ENCODE results near the gene BLOC1S1. TPM values are rescaled to one million over a fixed set of nuclear protein-coding genes. Genes with fewer than 3 reads are reported as not detected.

Gene BLOC1S1
- polyA plus RNA-seq, 2 of the 4 experiments (the other 2 are of a cell fraction): 112 to 138 TPM

- CTCF ChIA-PET: interaction anchor here (0.5 to 11.7 kb wide), 10 partner anchors 10 to 1327 kb away, joined by 3 to 139 read pairs (median 5); partner anchors contain the start of genes BLOC1S1, CD63 and RDH5
- peak overlapping the region; percentile 73 for H3K4me3 ChIP-seq
- H3K27ac ChIP-seq: peak overlapping the region; percentile 64 to 87; a peak in 5 of 6 replicates
- WGBS (ENCODE audit: missing lambda C conversion rate): 19% methylated on average over 43 of the region's 73 CpGs
- DNase-seq (ENCODE audit: low read depth in 1 of 2, low spot score in 1 of 2) (peak; percentile 65 to 82), FAIRE-seq (no peak), ATAC-seq (peak; percentile 67 to 75)
- peak overlapping the region; percentile 92 for H3K4me2 ChIP-seq
- H3K9me3 ChIP-seq: no peaks in the 10 kb centered on the region
- POLR2A ChIA-PET: interaction anchor here (0.7 to 1.2 kb wide), 3 partner anchors 74 to 230 kb away, joined by 3 to 4 read pairs (median 4); partner anchors contain the start of genes DNAJC14, ORMDL2, RAB5B and SARNP
- peaks cover 24% of the 10 kb centered on the region; the same call in 2 of the 3 replicates for H3K4me1 ChIP-seq
- TF ChIP-seq USF2 (IDR thresholded peaks at IDR 0.05) (no peak), CBX8 (IDR thresholded peaks at IDR 0.05) (no peak), FOXS1 (CRISPR knock-in tag; IDR thresholded peaks at IDR 0.05) (no peak), SREBF2 (IDR thresholded peaks at IDR 0.05) (no peak), NPAS2 (CRISPR knock-in tag; IDR thresholded peaks at IDR 0.05; ENCODE audit: borderline replicate concordance) (no peak), CHD4 (IDR thresholded peaks at IDR 0.05; ENCODE audit: borderline replicate concordance) (no peak), CBX2 (IDR thresholded peaks at IDR 0.05; ENCODE audit: borderline replicate concordance, low read depth) (no peak), CEBPB (IDR thresholded peaks at IDR 0.05) (no peak), FOSL2 (IDR thresholded peaks at IDR 0.05) (no peak), FOSL2 (CRISPR knock-in tag; IDR thresholded peaks at IDR 0.05) (no peak), TP53 (CRISPR knock-in tag; IDR thresholded peaks at IDR 0.05) (no peak), REST (IDR thresholded peaks at IDR 0.05) (no peak), EP300 (IDR thresholded peaks at IDR 0.05) (no peak), JUNB (IDR thresholded peaks at IDR 0.05) (no peak), HES2 (IDR thresholded peaks at IDR 0.05) (no peak), MAX (IDR thresholded peaks at IDR 0.05) (peak; percentile 76), MAFK (IDR thresholded peaks at IDR 0.05; ENCODE audit: partially characterized antibody) (no peak), TFCP2L1 (CRISPR knock-in tag; IDR thresholded peaks at IDR 0.05) (no peak), BHLHE40 (IDR thresholded peaks at IDR 0.05; ENCODE audit: low read depth, low read length) (no peak), HOXB13 (CRISPR knock-in tag; IDR thresholded peaks at IDR 0.05; ENCODE audit: low read depth) (0 out of 2 replicates have a peak, but pooled peaks have one; percentile 45), KDM5A (IDR thresholded peaks at IDR 0.05) (no peak), MAZ (IDR thresholded peaks at IDR 0.05; ENCODE audit: borderline replicate concordance, low read depth, low read length) (no peak), E2F6 (IDR thresholded peaks at IDR 0.05; ENCODE audit: borderline replicate concordance, low read depth) (peak; percentile 39; the same call in 1 of the 2 replicates), NFE2L2 (conservative IDR thresholded peaks at IDR 0.05; ENCODE audit: low read length) (no peak), ZSCAN20 (CRISPR knock-in tag; IDR thresholded peaks at IDR 0.05) (no peak), GATA3 (IDR thresholded peaks at IDR 0.05; ENCODE audit: borderline replicate concordance) (0 out of 2 replicates have a peak, but pooled peaks have one; percentile 10), BCL3 (IDR thresholded peaks at IDR 0.05) (no peak), HEYL (CRISPR knock-in tag; IDR thresholded peaks at IDR 0.05) (no peak), CTCF (IDR thresholded peaks at IDR 0.05) (no peak), EHF (CRISPR knock-in tag; IDR thresholded peaks at IDR 0.05) (no peak), RARB (CRISPR knock-in tag; IDR thresholded peaks at IDR 0.05) (no peak), RNF2 (IDR thresholded peaks at IDR 0.05; ENCODE audit: borderline replicate concordance, low read depth) (no peak), NR3C1 (IDR thresholded peaks at IDR 0.05) (no peak)
Observed at GRCh38 chr12:55743406-55744339, 27.8 kb downstream of the BLOC1S1 start.

Measured in A549 (cell line).